ENCODE results near the gene SH3BGRL2.

- TF ChIP-seq, protein P1, sequence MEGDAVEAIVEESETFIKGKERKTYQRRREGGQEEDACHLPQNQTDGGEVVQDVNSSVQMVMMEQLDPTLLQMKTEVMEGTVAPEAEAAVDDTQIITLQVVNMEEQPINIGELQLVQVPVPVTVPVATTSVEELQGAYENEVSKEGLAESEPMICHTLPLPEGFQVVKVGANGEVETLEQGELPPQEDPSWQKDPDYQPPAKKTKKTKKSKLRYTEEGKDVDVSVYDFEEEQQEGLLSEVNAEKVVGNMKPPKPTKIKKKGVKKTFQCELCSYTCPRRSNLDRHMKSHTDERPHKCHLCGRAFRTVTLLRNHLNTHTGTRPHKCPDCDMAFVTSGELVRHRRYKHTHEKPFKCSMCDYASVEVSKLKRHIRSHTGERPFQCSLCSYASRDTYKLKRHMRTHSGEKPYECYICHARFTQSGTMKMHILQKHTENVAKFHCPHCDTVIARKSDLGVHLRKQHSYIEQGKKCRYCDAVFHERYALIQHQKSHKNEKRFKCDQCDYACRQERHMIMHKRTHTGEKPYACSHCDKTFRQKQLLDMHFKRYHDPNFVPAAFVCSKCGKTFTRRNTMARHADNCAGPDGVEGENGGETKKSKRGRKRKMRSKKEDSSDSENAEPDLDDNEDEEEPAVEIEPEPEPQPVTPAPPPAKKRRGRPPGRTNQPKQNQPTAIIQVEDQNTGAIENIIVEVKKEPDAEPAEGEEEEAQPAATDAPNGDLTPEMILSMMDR (conservative IDR thresholded peaks at IDR 0.05; ENCODE audit: low read depth, low read length): no peak
- TF ChIP-seq EZH2 (IDR thresholded peaks at IDR 0.05; ENCODE audit: low read length, unreplicated experiment): no peak
Observed at GRCh38 chr6:79750806-79751205, 119.7 kb downstream of the SH3BGRL2 start.

Data from PC-3 (cell line).